ENCODE data around the gene ZBTB20.

Gene ZBTB20

GRCh38 chr3:114974387-114974786 is 172.7 kb downstream of the ZBTB20 start:
- Histone ChIP-seq H4K20me1 (ENCODE audit: insufficient read depth, low read length) (no peaks in the 10 kb centered on the region), H3K79me2 (ENCODE audit: low read length) (no peaks in the 10 kb centered on the region), H3K4me2 (ENCODE audit: low read length) (0 out of 2 replicates have a peak overlapping the region, but pooled peaks have one; percentile 2), H3K27ac (ENCODE audit: low read length) (no peak overlapping the region), H2AFZ (ENCODE audit: low read depth, low read length) (no peak overlapping the region), H3K9ac (ENCODE audit: low read length) (no peak overlapping the region), H3K27me3 (ENCODE audit: low read depth, low read length) (no peaks in the 10 kb centered on the region), H3K4me3 (ENCODE audit: low read length) (no peak overlapping the region), H3K9me3 (ENCODE audit: insufficient read depth, low read length) (no peaks in the 10 kb centered on the region), H3K36me3 (replicated peaks; ENCODE audit: low read depth, low read length) (no peaks in the 10 kb centered on the region), H3K4me1 (ENCODE audit: low read length) (peaks cover 15% of the 10 kb centered on the region)
- TF ChIP-seq CTCF (IDR thresholded peaks at IDR 0.05; ENCODE audit: low read depth, low read length) (no peak), EZH2phosphoT487 (IDR thresholded peaks at IDR 0.05; ENCODE audit: low read depth) (no peak)

- no peaks in the 10 kb centered on the region for H3K36me3 ChIP-seq (replicated peaks; ENCODE audit: low read depth, low read length)
- no peak overlapping the region for H3K4me3 ChIP-seq (ENCODE audit: low read length)
- no peak overlapping the region for H3K4me2 ChIP-seq (ENCODE audit: low read length)
- no peak overlapping the region for H3K9ac ChIP-seq (ENCODE audit: low read length)
- H4K20me1 ChIP-seq (ENCODE audit: insufficient read depth, low read length): no peaks in the 10 kb centered on the region
- no peak overlapping the region for H3K27ac ChIP-seq (ENCODE audit: low read length)
- no peaks in the 10 kb centered on the region for H3K79me2 ChIP-seq (ENCODE audit: low read length)
- H2AFZ ChIP-seq (ENCODE audit: low read depth, low read length): no peak overlapping the region
- H3K4me1 ChIP-seq (ENCODE audit: low read length): peaks cover 15% of the 10 kb centered on the region
- no peaks in the 10 kb centered on the region for H3K27me3 ChIP-seq (ENCODE audit: low read depth, low read length)
- TF ChIP-seq EZH2phosphoT487 (IDR thresholded peaks at IDR 0.05; ENCODE audit: low read depth): no peak
- no peak for TF ChIP-seq CTCF (IDR thresholded peaks at IDR 0.05; ENCODE audit: low read depth, low read length)
- H3K9me3 ChIP-seq (ENCODE audit: insufficient read depth, low read length): no peaks in the 10 kb centered on the region
These were observed 173.6 kb downstream of the ZBTB20 start for GRCh38 chr3:114973536-114973935.

GRCh38 chr3:114967168-114967567 is 179.9 kb downstream of the ZBTB20 start:
- H3K36me3 ChIP-seq (replicated peaks; ENCODE audit: low read depth, low read length): no peaks in the 10 kb centered on the region
- H3K4me1 ChIP-seq (ENCODE audit: low read length): no peaks in the 10 kb centered on the region
- no peaks in the 10 kb centered on the region for H3K79me2 ChIP-seq (ENCODE audit: low read length)
- no peaks in the 10 kb centered on the region for H3K27me3 ChIP-seq (ENCODE audit: low read depth, low read length)
- H3K4me3 ChIP-seq (ENCODE audit: low read length): no peak overlapping the region
- H3K9ac ChIP-seq (ENCODE audit: low read length): no peak overlapping the region
- H3K9me3 ChIP-seq (ENCODE audit: insufficient read depth, low read length): no peaks in the 10 kb centered on the region
- TF ChIP-seq EZH2phosphoT487 (IDR thresholded peaks at IDR 0.05; ENCODE audit: low read depth) (no peak), CTCF (IDR thresholded peaks at IDR 0.05; ENCODE audit: low read depth, low read length) (no peak)
- H2AFZ ChIP-seq (ENCODE audit: low read depth, low read length): no peak overlapping the region
- H3K4me2 ChIP-seq (ENCODE audit: low read length): no peak overlapping the region
- no peaks in the 10 kb centered on the region for H4K20me1 ChIP-seq (ENCODE audit: insufficient read depth, low read length)
- no peak overlapping the region for H3K27ac ChIP-seq (ENCODE audit: low read length)

GRCh38 chr3:114962189-114962588 is 184.9 kb downstream of the ZBTB20 start:
- H3K9me3 ChIP-seq (ENCODE audit: insufficient read depth, low read length): no peaks in the 10 kb centered on the region
- no peaks in the 10 kb centered on the region; the same call in 1 of the 2 replicates for H3K27me3 ChIP-seq (ENCODE audit: low read depth, low read length)
- no peak overlapping the region for H3K4me2 ChIP-seq (ENCODE audit: low read length)
- no peaks in the 10 kb centered on the region for H4K20me1 ChIP-seq (ENCODE audit: insufficient read depth, low read length)
- H3K9ac ChIP-seq (ENCODE audit: low read length): no peak overlapping the region
- no peaks in the 10 kb centered on the region for H3K79me2 ChIP-seq (ENCODE audit: low read length)
- H3K4me3 ChIP-seq (ENCODE audit: low read length): no peak overlapping the region
- H3K4me1 ChIP-seq (ENCODE audit: low read length): peaks cover 8% of the 10 kb centered on the region
- H3K36me3 ChIP-seq (replicated peaks; ENCODE audit: low read depth, low read length): no peaks in the 10 kb centered on the region
- no peak overlapping the region for H3K27ac ChIP-seq (ENCODE audit: low read length)
- no peak overlapping the region for H2AFZ ChIP-seq (ENCODE audit: low read depth, low read length)
- TF ChIP-seq CTCF (IDR thresholded peaks at IDR 0.05; ENCODE audit: low read depth, low read length) (no peak), EZH2phosphoT487 (IDR thresholded peaks at IDR 0.05; ENCODE audit: low read depth) (no peak)

Measured in OCI-LY3 (cell line).